A549 (cell line): ENCODE data around the gene LAMB1. TPM values are rescaled to one million over a fixed set of nuclear protein-coding genes. Genes with fewer than 3 reads are reported as not detected.

ENCODE experiments used
- ATAC-seq, 2 experiments: fragments of 200-7000 bp in 1 of 2; fragments of >200 bp in 1 of 2; cut with Nextera tagmentation in 1 of 2; cut with Tn5 transposase in 1 of 2; 3 replicates each; pipeline versions ENCODE4 v1.8.0 to v1.9.1; 2018 to 2020; ENCODE audit warnings: mild to moderate bottlenecking in 1 of 2, moderate library complexity in 1 of 2
- CTCF ChIA-PET: fragments of 300-600 bp; sonication (Branson Sonifier 250); formaldehyde crosslinking; extraction: SDS; loops from one replicate; lab custom pipeline; 2021; ENCODE audit warnings: antibody characterized with exemption, inconsistent platforms; lab: Yijun Ruan, JAX
- POLR2A ChIA-PET: fragments of 350-600 bp; formaldehyde crosslinking; extraction: SDS; loops from one replicate; lab custom pipeline; 2021; ENCODE audit warnings: antibody characterized with exemption, inconsistent platforms; lab: Yijun Ruan, JAX
- DNase-seq, 2 experiments: peaks; one replicate each; pipeline versions ENCODE4 v3.0.0 to v3.0.0-alpha.2; 2011 to 2016; ENCODE audit warnings: low read depth in 1 of 2, low spot score in 1 of 2
- FAIRE-seq: peaks from 2 replicates; lab custom pipeline; 2011; peaks lifted over from hg19 to GRCh38; lab: Jason Lieb, UNC
- H3K27ac ChIP-seq, 2 experiments: fragments of >200 bp; sonication (Bioruptor Twin); formaldehyde crosslinking; 3 replicates each; pipeline ENCODE4 v1.5.1; 2016 to 2017
- H3K4me1 ChIP-seq: fragments of >200 bp; sonication (Bioruptor Twin); formaldehyde crosslinking; 3 replicates; pipeline ENCODE4 v1.6.1; 2016
- H3K4me2 ChIP-seq: fragments of >200 bp; sonication (Bioruptor Twin); formaldehyde crosslinking; 3 replicates; pipeline ENCODE4 v1.6.1; 2016
- H3K4me3 ChIP-seq: fragments of >200 bp; sonication (Bioruptor Twin); formaldehyde crosslinking; 3 replicates; pipeline ENCODE4 v1.5.1; 2016
- H3K9me3 ChIP-seq: fragments of >200 bp; sonication (Bioruptor Twin); formaldehyde crosslinking; 3 replicates; pipeline ENCODE4 v1.6.1; 2016
- BHLHE40 ChIP-seq: IDR thresholded peaks from 2 replicates; pipeline ENCODE4 v1.6.1; 2012; ENCODE audit warnings: low read depth, low read length, inconsistent platforms
- EHF ChIP-seq: fragments of 250-450 bp; sonication (Bioruptor Pico); IDR thresholded peaks from 2 replicates; pipeline ENCODE4 v1.5.0; 2020; ENCODE audit warnings: mild to moderate bottlenecking
- EP300 ChIP-seq, 2 experiments: fragments of >200 bp; sonication (Bioruptor Twin); formaldehyde crosslinking; IDR thresholded peaks; 2 replicates in 1 of 2; 3 replicates in 1 of 2; pipeline ENCODE4 v1.6.1; 2016 to 2017
- GATA3 ChIP-seq: IDR thresholded peaks from 2 replicates; pipeline ENCODE4 v1.6.1; 2012; ENCODE audit warnings: borderline replicate concordance
- HOXB13 ChIP-seq: fragments of 250-450 bp; sonication (Bioruptor Pico); IDR thresholded peaks from 2 replicates; pipeline ENCODE4 v1.5.0; 2020; ENCODE audit warnings: low read depth, mild to moderate bottlenecking, moderate library complexity
- JUNB ChIP-seq: fragments of >200 bp; sonication (Bioruptor Twin); formaldehyde crosslinking; IDR thresholded peaks from 2 replicates; pipeline ENCODE4 v1.6.1; 2016
- MAFK ChIP-seq: fragments of 450-650 bp; IDR thresholded peaks from 2 replicates; pipeline ENCODE4 v1.6.1; 2014; ENCODE audit not compliant: partially characterized antibody
- NFE2L2 ChIP-seq: fragments of 150-350 bp; conservative IDR thresholded peaks from 2 replicates; pipeline ENCODE4 v1.6.1; 2014; ENCODE audit warnings: low read length
- RAD21 ChIP-seq, 2 experiments: fragments of >200 bp in 1 of 2; sonication (Bioruptor Twin) in 1 of 2; formaldehyde crosslinking in 1 of 2; IDR thresholded peaks in 1 of 2; conservative IDR thresholded peaks in 1 of 2; 2 replicates in 1 of 2; 3 replicates in 1 of 2; pipeline ENCODE4 v1.6.1; 2012 to 2018; ENCODE audit warnings: inconsistent platforms in 1 of 2
- RFX5 ChIP-seq: fragments of 450-650 bp; IDR thresholded peaks from 2 replicates; pipeline ENCODE4 v1.7.1; 2014; ENCODE audit warnings: antibody characterized with exemption, mild to moderate bottlenecking, moderate library complexity
- RNF2 ChIP-seq: fragments of 200-600 bp; sonication (generic); IDR thresholded peaks from 2 replicates; pipeline ENCODE4 v1.6.1; 2016; ENCODE audit warnings: low read depth, mild to moderate bottlenecking, antibody characterized with exemption, moderate library complexity, borderline replicate concordance
- SREBF2 ChIP-seq: fragments of 450-650 bp; IDR thresholded peaks from 2 replicates; pipeline ENCODE4 v1.6.1; 2014; ENCODE audit warnings: mild to moderate bottlenecking, moderate library complexity
- TFCP2L1 ChIP-seq: fragments of 250-450 bp; sonication (Bioruptor Pico); IDR thresholded peaks from 2 replicates; pipeline ENCODE4 v1.5.0; 2021; ENCODE audit warnings: mild to moderate bottlenecking
- ZC3H11A ChIP-seq: fragments of 450-650 bp; IDR thresholded peaks from 2 replicates; pipeline ENCODE4 v1.6.1; 2014; ENCODE audit warnings: antibody characterized with exemption, mild to moderate bottlenecking
- WGBS: methylation state at CpG from one replicate; pipeline ENCODE4 v1.1.6; 2017; ENCODE audit errors: missing lambda C conversion rate; 5-methylcytosine and 5-hydroxymethylcytosine counted together
- polyA plus RNA-seq, 4 experiments: library from polyadenylated mRNA; depleted of rRNA in 3 of 4; stranded (reverse); fragments of >200 nt; fragmentation: RNase III in 1 of 4; extraction: RNeasy Plus Mini Kit Qiagen cat#74134 plus additional on column Dnase treatment in 1 of 4; gene quantifications; 2 replicates in 3 of 4; 3 replicates in 1 of 4; pipeline ENCODE4 v1.2.3, GENCODE V29; 2011 to 2017
- TF ChIP-seq, protein P1 (sequence below): fragments of 450-650 bp; IDR thresholded peaks from 2 replicates; pipeline ENCODE4 v1.6.1; 2014; ENCODE audit warnings: antibody characterized with exemption
- TF ChIP-seq, protein P2 (sequence below): fragments of 150-350 bp; IDR thresholded peaks from 2 replicates; pipeline ENCODE4 v1.6.1; 2014; ENCODE audit warnings: low read depth, mild to moderate bottlenecking, low read length
- TF ChIP-seq, protein P3 (sequence below): fragments of >200 bp; sonication (Bioruptor Twin); formaldehyde crosslinking; IDR thresholded peaks from 2 replicates; pipeline ENCODE4 v1.6.1; 2016
- TF ChIP-seq, protein P4 (sequence below): IDR thresholded peaks from 2 replicates; pipeline ENCODE4 v1.6.1; 2012; ENCODE audit warnings: low read depth, borderline replicate concordance
- TF ChIP-seq, protein P5 (sequence below): IDR thresholded peaks from 2 replicates; pipeline ENCODE4 v1.6.1; 2012

LAMB1 gene
- polyA plus RNA-seq, 2 of the 4 experiments (the other 2 are of a cell fraction): 142 to 162 TPM

DNA sequence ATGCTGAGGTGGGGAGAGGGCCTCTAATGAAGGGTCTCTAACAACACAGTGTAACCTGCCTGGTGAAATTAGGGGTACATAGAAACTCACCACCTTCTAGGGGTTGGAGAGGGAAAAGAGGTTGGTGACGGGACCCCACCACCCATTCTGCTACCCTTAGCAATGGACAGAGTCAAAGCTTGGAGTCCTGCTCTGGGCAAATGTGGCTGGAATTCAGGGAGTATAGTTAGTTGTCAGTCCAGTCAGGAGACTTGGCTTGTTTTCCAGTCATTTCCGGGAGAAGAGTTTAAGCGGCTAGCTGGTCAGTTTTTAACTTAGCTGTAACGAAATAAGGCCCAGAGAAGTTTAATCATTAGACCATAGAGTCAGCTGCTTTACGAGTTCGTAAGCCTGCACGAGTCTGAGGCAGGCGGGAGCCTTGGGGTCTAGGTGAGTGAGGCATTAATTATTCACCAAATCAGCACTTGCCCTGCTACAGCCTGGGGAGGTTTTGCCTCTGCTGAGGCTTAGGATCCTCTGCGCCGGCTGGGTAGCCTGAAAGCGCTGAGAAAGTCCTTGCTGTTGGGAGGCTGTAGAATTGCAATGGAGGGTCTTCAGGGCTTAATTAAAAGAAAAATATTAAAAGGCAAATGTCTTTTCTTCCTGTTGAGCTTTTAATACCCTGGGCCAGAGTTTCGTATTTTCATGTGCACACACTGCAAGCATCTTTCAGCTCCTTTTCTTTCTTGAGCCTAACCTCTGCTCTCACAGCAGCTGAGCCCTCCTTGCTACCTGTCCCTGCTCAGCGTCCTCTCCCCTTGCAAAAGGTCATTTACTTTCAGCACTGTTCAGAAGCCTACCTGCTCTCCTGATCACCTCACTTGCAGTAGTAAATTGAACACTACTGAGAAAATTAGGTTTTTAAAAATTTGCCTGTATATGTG, 1.5 kb upstream of the LAMB1 start (continued):
- TF ChIP-seq MAFK: peak; percentile 26
- TF ChIP-seq SREBF2: no peak
- TF ChIP-seq, protein P1, sequence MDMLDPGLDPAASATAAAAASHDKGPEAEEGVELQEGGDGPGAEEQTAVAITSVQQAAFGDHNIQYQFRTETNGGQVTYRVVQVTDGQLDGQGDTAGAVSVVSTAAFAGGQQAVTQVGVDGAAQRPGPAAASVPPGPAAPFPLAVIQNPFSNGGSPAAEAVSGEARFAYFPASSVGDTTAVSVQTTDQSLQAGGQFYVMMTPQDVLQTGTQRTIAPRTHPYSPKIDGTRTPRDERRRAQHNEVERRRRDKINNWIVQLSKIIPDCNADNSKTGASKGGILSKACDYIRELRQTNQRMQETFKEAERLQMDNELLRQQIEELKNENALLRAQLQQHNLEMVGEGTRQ: no peak
- peak; percentile 64; the same call in 1 of the 2 replicates for TF ChIP-seq GATA3
- no peak for TF ChIP-seq BHLHE40
- TF ChIP-seq, protein P2, sequence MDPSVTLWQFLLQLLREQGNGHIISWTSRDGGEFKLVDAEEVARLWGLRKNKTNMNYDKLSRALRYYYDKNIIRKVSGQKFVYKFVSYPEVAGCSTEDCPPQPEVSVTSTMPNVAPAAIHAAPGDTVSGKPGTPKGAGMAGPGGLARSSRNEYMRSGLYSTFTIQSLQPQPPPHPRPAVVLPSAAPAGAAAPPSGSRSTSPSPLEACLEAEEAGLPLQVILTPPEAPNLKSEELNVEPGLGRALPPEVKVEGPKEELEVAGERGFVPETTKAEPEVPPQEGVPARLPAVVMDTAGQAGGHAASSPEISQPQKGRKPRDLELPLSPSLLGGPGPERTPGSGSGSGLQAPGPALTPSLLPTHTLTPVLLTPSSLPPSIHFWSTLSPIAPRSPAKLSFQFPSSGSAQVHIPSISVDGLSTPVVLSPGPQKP: no peak
- TF ChIP-seq RAD21 (conservative IDR thresholded peaks at IDR 0.05 in 1 of 2, IDR thresholded peaks at IDR 0.05 in 1 of 2): peak; percentile 24 to 27; a peak in 2 of 5 replicates
- no peak for TF ChIP-seq EHF (CRISPR knock-in tag)
- TF ChIP-seq RNF2: no peak
- TF ChIP-seq, protein P3, sequence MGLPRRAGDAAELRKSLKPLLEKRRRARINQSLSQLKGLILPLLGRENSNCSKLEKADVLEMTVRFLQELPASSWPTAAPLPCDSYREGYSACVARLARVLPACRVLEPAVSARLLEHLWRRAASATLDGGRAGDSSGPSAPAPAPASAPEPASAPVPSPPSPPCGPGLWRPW: no peak
- TF ChIP-seq JUNB: no peak
- no peak for TF ChIP-seq RFX5
- no peak; a peak in 1 of 5 replicates for TF ChIP-seq EP300 (IDR thresholded peaks at IDR 0.05)
- TF ChIP-seq TFCP2L1 (CRISPR knock-in tag): no peak
- TF ChIP-seq, all 56 proteins: peak for 8

DNA sequence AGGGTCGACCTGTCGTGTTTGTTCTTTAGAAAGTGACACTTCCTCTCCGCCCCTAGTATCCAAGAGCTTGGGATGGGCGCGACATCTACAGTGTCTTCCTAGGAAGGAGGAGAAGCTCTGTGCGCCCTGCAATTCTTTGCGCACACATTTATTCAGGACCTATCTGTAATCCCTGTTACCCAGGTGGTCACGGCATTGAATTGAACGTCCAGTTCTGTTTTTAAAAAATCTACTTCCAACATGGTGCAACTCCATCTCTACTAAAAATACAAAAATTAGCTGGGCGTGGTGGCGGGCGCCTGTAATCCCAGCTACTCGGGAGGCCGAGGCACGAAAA, 606 bp upstream of the LAMB1 start:
- FAIRE-seq (no peak), ATAC-seq (peak; percentile 0 to 2; a peak in 3 of 6 replicates), DNase-seq (no peak)
- TF ChIP-seq, protein P4, sequence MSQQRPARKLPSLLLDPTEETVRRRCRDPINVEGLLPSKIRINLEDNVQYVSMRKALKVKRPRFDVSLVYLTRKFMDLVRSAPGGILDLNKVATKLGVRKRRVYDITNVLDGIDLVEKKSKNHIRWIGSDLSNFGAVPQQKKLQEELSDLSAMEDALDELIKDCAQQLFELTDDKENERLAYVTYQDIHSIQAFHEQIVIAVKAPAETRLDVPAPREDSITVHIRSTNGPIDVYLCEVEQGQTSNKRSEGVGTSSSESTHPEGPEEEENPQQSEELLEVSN: no peak
- TF ChIP-seq, protein P5, sequence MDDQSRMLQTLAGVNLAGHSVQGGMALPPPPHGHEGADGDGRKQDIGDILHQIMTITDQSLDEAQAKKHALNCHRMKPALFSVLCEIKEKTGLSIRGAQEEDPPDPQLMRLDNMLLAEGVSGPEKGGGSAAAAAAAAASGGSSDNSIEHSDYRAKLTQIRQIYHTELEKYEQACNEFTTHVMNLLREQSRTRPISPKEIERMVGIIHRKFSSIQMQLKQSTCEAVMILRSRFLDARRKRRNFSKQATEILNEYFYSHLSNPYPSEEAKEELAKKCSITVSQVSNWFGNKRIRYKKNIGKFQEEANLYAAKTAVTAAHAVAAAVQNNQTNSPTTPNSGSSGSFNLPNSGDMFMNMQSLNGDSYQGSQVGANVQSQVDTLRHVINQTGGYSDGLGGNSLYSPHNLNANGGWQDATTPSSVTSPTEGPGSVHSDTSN: no peak
- TF ChIP-seq HOXB13: no peak
- 0 out of 5 replicates have a peak, but pooled peaks of 1 of the 2 experiments have one; percentile 8 for TF ChIP-seq RAD21 (conservative IDR thresholded peaks at IDR 0.05 in 1 of 2, IDR thresholded peaks at IDR 0.05 in 1 of 2)
- TF ChIP-seq BHLHE40: no peak
- TF ChIP-seq ZC3H11A: no peak
- no peak for TF ChIP-seq NFE2L2
- no peaks in the 10 kb centered on the region for H3K9me3 ChIP-seq
- POLR2A ChIA-PET: interaction anchor here (0.6 to 4.2 kb wide), 4 partner anchors 9 to 26 kb away, joined by 3 to 29 read pairs (median 4); no protein-coding TSS in a partner anchor
- peaks cover 65% of the 10 kb centered on the region for H3K4me1 ChIP-seq
- peak overlapping the region; percentile 86 to 94 for H3K27ac ChIP-seq
- CTCF ChIA-PET: interaction anchor here (0.5 to 3.9 kb wide), 3 partner anchors 13 to 118 kb away, joined by 3 to 43 read pairs (median 14); no protein-coding TSS in a partner anchor
- 53% methylated on average over 15 of the region's 15 CpGs for WGBS
- H3K4me3 ChIP-seq: peak overlapping the region; percentile 60
- peak overlapping the region; percentile 93 for H3K4me2 ChIP-seq
